ENCODE measurements around the gene RNFT2.

The RNFT2 gene

GRCh38 chr12:116833474-116833873, 95.4 kb downstream of the RNFT2 start:
- DNase-seq (ENCODE audit: low read depth in 2 of 2) = no peak

- no peak for DNase-seq (ENCODE audit: low read depth in 2 of 2)
Observed at GRCh38 chr12:116835484-116835883, 97.4 kb downstream of the RNFT2 start.

GRCh38 chr12:116837097-116837496, 99.0 kb downstream of the RNFT2 start:
- no peak for DNase-seq (ENCODE audit: low read depth in 2 of 2)

- DNase-seq (ENCODE audit: low read depth in 2 of 2) = no peak
Observed at GRCh38 chr12:116838365-116838764, 100.2 kb downstream of the RNFT2 start.

- no peak for DNase-seq (ENCODE audit: low read depth in 2 of 2)
Observed at GRCh38 chr12:116839287-116839830, 101.2 kb downstream of the RNFT2 start.

- DNase-seq (ENCODE audit: low read depth in 2 of 2) = no peak
Observed at GRCh38 chr12:116843085-116843484, 105.0 kb downstream of the RNFT2 start.

GRCh38 chr12:116849216-116849615, 111.1 kb downstream of the RNFT2 start:
- DNase-seq (ENCODE audit: low read depth in 2 of 2) = no peak

- no peak for DNase-seq (ENCODE audit: low read depth in 2 of 2)
Observed at GRCh38 chr12:116852303-116852702, 114.2 kb downstream of the RNFT2 start.

- DNase-seq (ENCODE audit: low read depth in 2 of 2) = no peak
Observed at GRCh38 chr12:116853507-116853906, 115.4 kb downstream of the RNFT2 start.

- no peak for DNase-seq (ENCODE audit: low read depth in 2 of 2)
Observed at GRCh38 chr12:116855744-116856470, 117.8 kb downstream of the RNFT2 start.

GRCh38 chr12:116856729-116857128, 118.6 kb downstream of the RNFT2 start:
- DNase-seq (ENCODE audit: low read depth in 2 of 2) = no peak

GRCh38 chr12:116859079-116859478, 121.0 kb downstream of the RNFT2 start:
- DNase-seq (ENCODE audit: low read depth in 2 of 2) = no peak

- no peak for DNase-seq (ENCODE audit: low read depth in 2 of 2)
Observed at GRCh38 chr12:116860263-116860662, 122.1 kb downstream of the RNFT2 start.

GRCh38 chr12:116861320-116861719, 123.2 kb downstream of the RNFT2 start:
- DNase-seq (ENCODE audit: low read depth in 2 of 2) = no peak

- no peak for DNase-seq (ENCODE audit: low read depth in 2 of 2)
Observed at GRCh38 chr12:116862167-116862566, 124.1 kb downstream of the RNFT2 start.

GRCh38 chr12:116863275-116863767, 125.2 kb downstream of the RNFT2 start:
- no peak for DNase-seq (ENCODE audit: low read depth in 2 of 2)

- no peak for DNase-seq (ENCODE audit: low read depth in 2 of 2)
Observed at GRCh38 chr12:116864371-116865160, 126.5 kb downstream of the RNFT2 start.

- no peak for DNase-seq (ENCODE audit: low read depth in 2 of 2)
Observed at GRCh38 chr12:116867523-116867922, 129.4 kb downstream of the RNFT2 start.

GRCh38 chr12:116870306-116870705, 132.2 kb downstream of the RNFT2 start:
- no peak for DNase-seq (ENCODE audit: low read depth in 2 of 2)

GRCh38 chr12:116874324-116874995, 136.3 kb downstream of the RNFT2 start:
- DNase-seq (ENCODE audit: low read depth in 2 of 2) = no peak

GRCh38 chr12:116876151-116876869, 138.2 kb downstream of the RNFT2 start:
- no peak for DNase-seq (ENCODE audit: low read depth in 2 of 2)
